Measurements from ENCODE around the gene PREX1.

GRCh38 chr20:48679599-48679998 lies 148.2 kb downstream of the PREX1 start:
- TF ChIP-seq FOS (IDR thresholded peaks at IDR 0.05; ENCODE audit: borderline replicate concordance, insufficient read depth, low read length): no peak
- TF ChIP-seq CTCF (IDR thresholded peaks at IDR 0.05; ENCODE audit: extremely low read depth in 1 of 2, insufficient read depth in 1 of 2, low read depth in 1 of 2, low read length in 2 of 2): no peak
- no peak for TF ChIP-seq POLR2A (IDR thresholded peaks at IDR 0.05; ENCODE audit: low read depth, low read length)
- no peak for TF ChIP-seq MYC (IDR thresholded peaks at IDR 0.05; ENCODE audit: low read depth, low read length)
- no peak for TF ChIP-seq GATA2 (IDR thresholded peaks at IDR 0.05; ENCODE audit: insufficient read depth, insufficient read length, low read depth, low read length)
- TF ChIP-seq POLR2AphosphoS5 (IDR thresholded peaks at IDR 0.05; ENCODE audit: insufficient read depth, low read depth, low read length): no peak
- no peak for TF ChIP-seq EZH2 (IDR thresholded peaks at IDR 0.05; ENCODE audit: borderline replicate concordance, low read depth, low read length, severe bottlenecking)
- no peak for TF ChIP-seq JUN (IDR thresholded peaks at IDR 0.05; ENCODE audit: borderline replicate concordance, insufficient read depth, insufficient read length, low read depth)
